GM21723 (cell line): ENCODE data around the gene ATP10D.
"Not testable (repeated sequence)": the region's sequence is repeated elsewhere in the genome, so short reads cannot be mapped to it uniquely, and the experiment has no call there.

Source experiments
- ATAC-seq: cut with Tn5 transposase; IDR thresholded peaks from one replicate; pipeline ENCODE4 v1.9.1; 2021; ENCODE audit warnings: mild to moderate bottlenecking, moderate library complexity; ENCODE audit not compliant: unreplicated experiment

Gene ATP10D

GRCh38 chr4:47533689-47534347 is 48.7 kb downstream of the ATP10D start:
- no peak for ATAC-seq

GRCh38 chr4:47534772-47535171 is 49.7 kb downstream of the ATP10D start:
- no peak for ATAC-seq

GRCh38 chr4:47535567-47536147 is 50.6 kb downstream of the ATP10D start:
- no peak for ATAC-seq

GRCh38 chr4:47536966-47537365 is 51.9 kb downstream of the ATP10D start:
- ATAC-seq = no peak

- no peak for ATAC-seq
These were observed 53.2 kb downstream of the ATP10D start for GRCh38 chr4:47538111-47538824.

- ATAC-seq = no peak
These were observed 53.7 kb downstream of the ATP10D start for GRCh38 chr4:47538825-47539154.

GRCh38 chr4:47542640-47543039 is 57.6 kb downstream of the ATP10D start:
- not testable (repeated sequence) for ATAC-seq

GRCh38 chr4:47543331-47543730 is 58.3 kb downstream of the ATP10D start:
- no peak for ATAC-seq

- ATAC-seq = not testable (repeated sequence)
These were observed 65.3 kb downstream of the ATP10D start for GRCh38 chr4:47550357-47550756.

- ATAC-seq = no peak
These were observed 65.9 kb downstream of the ATP10D start for GRCh38 chr4:47550899-47551548.

GRCh38 chr4:47551682-47552081 is 66.6 kb downstream of the ATP10D start:
- no peak for ATAC-seq

- no peak for ATAC-seq
These were observed 68.5 kb downstream of the ATP10D start for GRCh38 chr4:47553329-47554125.

GRCh38 chr4:47555920-47556319 is 70.8 kb downstream of the ATP10D start:
- ATAC-seq = not testable (repeated sequence)

GRCh38 chr4:47557255-47557654 is 72.2 kb downstream of the ATP10D start:
- no peak for ATAC-seq

GRCh38 chr4:47560682-47561081 is 75.6 kb downstream of the ATP10D start:
- ATAC-seq = no peak

- no peak for ATAC-seq
These were observed 76.3 kb downstream of the ATP10D start for GRCh38 chr4:47561331-47561730.

GRCh38 chr4:47562297-47562696 is 77.2 kb downstream of the ATP10D start:
- ATAC-seq = no peak

GRCh38 chr4:47566566-47566965 is 81.5 kb downstream of the ATP10D start:
- no peak for ATAC-seq

GRCh38 chr4:47566969-47567368 is 81.9 kb downstream of the ATP10D start:
- ATAC-seq = no peak

GRCh38 chr4:47567511-47567910 is 82.4 kb downstream of the ATP10D start:
- ATAC-seq = no peak

- no peak for ATAC-seq
These were observed 85.7 kb downstream of the ATP10D start for GRCh38 chr4:47570816-47571215.
